Fibroblast of pulmonary artery (primary cell): ENCODE measurements around the gene XYLT1.
A peak's percentile ranks its signal among the peaks of the same experiment; 100 is the strongest.

Source experiments
- DNase-seq: peaks from one replicate; pipeline ENCODE4 v3.0.0-alpha.2; 2010; ENCODE audit warnings: low read depth
- H3K4me3 ChIP-seq: replicated peaks from 2 replicates; pipeline ENCODE4 v1.5.1; 2011; ENCODE audit warnings: low read depth, mild to moderate bottlenecking, control low read depth, low read length, moderate library complexity
- TF ChIP-seq, protein P1 (sequence below): IDR thresholded peaks from 2 replicates; pipeline ENCODE4 v1.5.1; 2011; ENCODE audit warnings: mild to moderate bottlenecking, control low read depth, low read length, inconsistent platforms; ENCODE audit errors: missing control alignments

The XYLT1 gene

DNA sequence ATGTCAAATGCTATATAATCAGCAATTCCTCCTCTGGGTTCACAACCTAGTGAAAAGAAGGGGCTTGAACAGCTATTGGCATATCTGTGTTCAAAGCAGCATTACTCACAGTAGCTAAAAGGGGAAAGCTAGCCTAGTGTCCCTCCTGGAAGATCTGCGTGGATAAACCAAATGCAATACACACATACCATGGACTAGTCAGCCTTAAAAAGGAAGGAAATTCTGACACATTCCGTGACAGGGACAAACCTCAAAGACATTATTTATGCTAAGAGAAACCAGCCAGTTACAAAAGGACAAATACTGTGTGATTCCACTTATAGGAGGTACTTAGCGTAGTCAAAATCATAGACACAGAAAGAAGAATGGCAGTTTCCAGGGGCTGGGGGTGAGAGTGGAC, 90.1 kb downstream of the XYLT1 start:
- DNase-seq: no peak
- H3K4me3 ChIP-seq: no peak overlapping the region
- TF ChIP-seq, protein P1, sequence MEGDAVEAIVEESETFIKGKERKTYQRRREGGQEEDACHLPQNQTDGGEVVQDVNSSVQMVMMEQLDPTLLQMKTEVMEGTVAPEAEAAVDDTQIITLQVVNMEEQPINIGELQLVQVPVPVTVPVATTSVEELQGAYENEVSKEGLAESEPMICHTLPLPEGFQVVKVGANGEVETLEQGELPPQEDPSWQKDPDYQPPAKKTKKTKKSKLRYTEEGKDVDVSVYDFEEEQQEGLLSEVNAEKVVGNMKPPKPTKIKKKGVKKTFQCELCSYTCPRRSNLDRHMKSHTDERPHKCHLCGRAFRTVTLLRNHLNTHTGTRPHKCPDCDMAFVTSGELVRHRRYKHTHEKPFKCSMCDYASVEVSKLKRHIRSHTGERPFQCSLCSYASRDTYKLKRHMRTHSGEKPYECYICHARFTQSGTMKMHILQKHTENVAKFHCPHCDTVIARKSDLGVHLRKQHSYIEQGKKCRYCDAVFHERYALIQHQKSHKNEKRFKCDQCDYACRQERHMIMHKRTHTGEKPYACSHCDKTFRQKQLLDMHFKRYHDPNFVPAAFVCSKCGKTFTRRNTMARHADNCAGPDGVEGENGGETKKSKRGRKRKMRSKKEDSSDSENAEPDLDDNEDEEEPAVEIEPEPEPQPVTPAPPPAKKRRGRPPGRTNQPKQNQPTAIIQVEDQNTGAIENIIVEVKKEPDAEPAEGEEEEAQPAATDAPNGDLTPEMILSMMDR: no peak

DNA sequence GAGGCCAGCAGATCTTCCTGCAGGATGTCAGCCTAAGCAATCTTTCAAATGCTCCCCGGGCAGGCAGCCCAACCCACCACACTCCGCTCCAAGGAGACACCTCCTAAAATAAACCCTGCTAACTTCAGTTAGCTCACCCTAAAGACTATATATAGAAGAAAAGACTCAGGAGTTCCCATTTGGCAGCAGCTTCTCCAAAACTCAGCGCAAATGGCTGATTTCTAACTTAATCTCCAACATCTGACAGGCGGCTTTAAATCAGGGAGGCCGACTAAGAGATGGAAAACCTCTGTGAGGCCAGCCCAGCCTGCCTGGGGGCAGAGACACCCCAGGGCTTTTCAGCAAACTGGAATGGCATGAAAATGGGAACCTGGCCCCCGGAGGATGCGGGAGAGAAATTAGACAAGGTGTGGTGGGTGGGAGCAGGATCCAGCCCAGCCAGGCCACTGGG, 91.6 kb downstream of the XYLT1 start:
- H3K4me3 ChIP-seq: no peak overlapping the region
- peak; percentile 25 for DNase-seq

DNA sequence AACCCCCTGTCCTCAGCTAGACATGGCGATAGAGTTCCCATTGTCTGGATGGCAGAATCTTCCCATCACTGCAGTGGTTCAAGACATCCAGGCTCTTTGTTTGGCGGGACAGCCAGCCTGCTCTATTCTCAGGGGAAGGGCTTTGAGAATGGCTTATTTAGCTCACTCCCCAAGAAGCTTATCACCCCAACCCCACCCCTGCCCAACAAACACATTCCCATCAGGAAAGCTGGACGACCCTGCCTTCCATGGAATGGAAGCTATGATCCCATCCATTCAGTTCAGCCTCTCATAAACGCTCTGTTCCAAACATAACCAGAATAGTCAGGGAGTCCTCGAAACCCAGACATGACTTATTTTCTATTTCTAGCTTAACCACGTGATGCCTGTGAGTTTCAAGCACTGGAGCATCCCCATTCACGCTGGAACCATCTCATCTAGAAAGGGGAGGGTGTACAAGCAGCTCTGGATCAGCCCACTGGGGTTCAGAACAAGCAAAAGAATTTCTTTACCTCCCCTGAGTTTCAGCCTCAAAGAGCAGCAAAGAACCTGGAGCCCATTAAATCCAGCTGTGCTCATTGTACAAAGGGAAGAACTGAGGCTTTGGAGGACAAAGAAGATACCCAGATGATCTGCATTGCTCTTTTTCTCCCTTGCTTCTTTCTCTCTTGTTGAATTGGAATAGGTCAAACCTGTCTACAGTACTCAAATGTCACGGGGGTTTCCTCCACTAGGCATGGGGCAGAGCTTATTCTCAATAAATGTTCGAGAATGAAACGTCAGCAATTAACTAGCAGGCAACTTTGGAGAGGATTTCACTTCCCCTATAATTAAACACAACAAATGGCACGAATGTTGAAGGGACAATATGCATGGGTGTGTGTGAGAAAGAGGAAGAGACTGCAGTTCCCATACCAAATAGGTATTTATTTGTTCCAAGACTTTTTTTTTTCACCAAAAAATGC, 93.1 kb downstream of the XYLT1 start:
- no peak for DNase-seq
- H3K4me3 ChIP-seq: no peak overlapping the region
- TF ChIP-seq, protein P1: no peak

More for the DNA sequence above, 91.6 kb downstream of the XYLT1 start:
- TF ChIP-seq, protein P1: no peak

DNA sequence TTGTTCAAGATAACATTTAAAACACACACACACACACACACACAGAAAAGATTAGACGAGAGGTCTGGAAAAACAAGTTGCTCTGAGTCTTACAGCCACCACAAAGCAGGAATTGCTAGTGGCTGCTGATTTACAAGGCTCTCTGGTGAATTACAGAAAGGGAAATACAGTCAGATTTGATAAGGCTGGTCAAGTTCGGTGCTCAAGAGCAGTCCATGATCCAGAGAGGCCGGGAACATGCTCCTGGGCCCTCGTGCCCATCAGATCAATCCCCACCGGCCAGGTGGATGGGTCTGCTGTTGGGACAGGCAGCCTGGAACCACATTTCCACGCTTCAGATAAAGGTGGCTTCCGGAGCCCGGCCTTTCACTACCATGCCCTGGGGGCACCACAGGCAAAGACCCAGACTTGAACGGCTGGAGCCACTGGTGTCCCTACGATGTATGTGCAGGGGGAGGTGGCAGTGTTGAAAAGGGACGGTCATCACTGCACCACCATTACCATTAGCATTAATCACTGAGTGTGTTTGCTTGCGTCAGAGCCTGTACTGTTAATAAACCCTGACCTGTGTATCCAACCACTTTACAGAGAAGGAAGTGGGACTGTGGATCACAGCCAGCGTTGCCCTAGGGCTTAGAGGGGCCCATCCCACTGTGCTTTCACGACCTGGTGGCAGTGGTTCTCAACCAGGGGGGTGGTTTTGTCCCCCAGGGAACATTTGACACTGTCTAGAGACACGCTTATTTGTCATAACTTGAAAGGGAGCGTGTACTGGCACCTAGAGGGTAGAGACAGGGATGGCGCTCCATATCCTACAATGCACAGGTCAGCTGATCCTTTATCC, 95.1 kb downstream of the XYLT1 start:
- no peak for DNase-seq
- TF ChIP-seq, protein P1: no peak
- H3K4me3 ChIP-seq: no peak overlapping the region

DNA sequence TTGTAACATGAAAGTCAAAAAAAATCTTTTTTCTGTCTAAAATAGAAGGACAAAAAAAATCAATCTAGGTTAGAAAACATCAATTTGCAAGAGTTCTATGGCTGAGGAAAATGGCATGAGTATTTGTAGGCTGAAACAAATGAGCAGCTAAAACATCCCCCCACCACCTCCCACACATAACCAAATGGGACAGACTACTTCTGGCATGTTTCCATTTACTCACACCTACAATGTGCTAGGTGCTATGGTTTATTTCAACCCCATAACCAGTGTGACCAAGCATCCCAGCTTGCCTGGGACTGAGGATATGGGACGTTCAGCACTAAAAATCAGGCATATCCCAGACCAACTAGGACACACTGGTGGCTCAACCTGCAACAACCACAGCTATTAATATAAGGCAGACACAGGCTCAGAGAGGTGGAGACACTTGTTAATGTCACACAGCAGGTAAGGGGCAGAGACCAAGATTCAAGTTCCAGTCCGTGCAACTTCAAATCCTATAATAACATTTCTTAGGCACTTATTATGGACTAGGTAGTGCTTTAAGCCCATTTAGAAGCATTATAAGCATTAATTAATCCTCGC, 96.0 kb downstream of the XYLT1 start:
- no peak overlapping the region for H3K4me3 ChIP-seq
- TF ChIP-seq, protein P1: no peak
- DNase-seq: no peak

DNA sequence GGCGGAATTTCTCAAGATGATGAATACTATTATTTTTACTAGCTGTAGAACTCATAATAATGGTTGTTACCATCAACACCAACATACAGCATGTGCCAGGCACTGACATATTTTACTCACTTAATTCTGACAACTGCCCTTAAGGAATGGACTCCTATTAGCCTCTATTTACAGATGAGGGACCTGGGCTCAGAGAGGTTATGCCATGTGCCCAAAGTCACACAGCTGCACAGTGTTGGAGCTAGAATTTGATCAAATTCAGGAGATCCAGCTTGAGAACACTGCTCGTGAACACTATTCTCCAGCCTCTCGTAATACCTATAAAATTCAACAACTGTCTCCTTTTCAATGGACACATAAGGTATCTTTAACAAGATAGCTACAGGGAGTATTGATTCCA, 97.2 kb downstream of the XYLT1 start:
- TF ChIP-seq, protein P1: no peak
- no peak overlapping the region for H3K4me3 ChIP-seq
- DNase-seq: no peak
